K562 (cell line): Measurements from ENCODE around the gene POLR3GL. TPM values are rescaled to one million over a fixed set of nuclear protein-coding genes. Genes with fewer than 3 reads are reported as not detected.

Experiments used
- CEBPG ChIP-seq, 3 experiments: fragments of 200-800 bp in 1 of 3; sonication (Bioruptor generic) in 1 of 3; sonication (generic) in 1 of 3; formaldehyde crosslinking in 1 of 3; IDR thresholded peaks in 2 of 3; conservative IDR thresholded peaks in 1 of 3; 2 replicates each; pipeline versions ENCODE4 v1.6.1 to v1.8.0; 2016 to 2022; ENCODE audit warnings: missing compliant biosample characterization in 2 of 3, missing genetic modification characterization in 2 of 3, mild to moderate bottlenecking in 1 of 3, missing genetic modification reagents in 1 of 3
- LCOR ChIP-seq: sonication (generic); formaldehyde crosslinking; IDR thresholded peaks from 2 replicates; pipeline ENCODE4 v1.8.0; 2022; ENCODE audit warnings: mild to moderate bottlenecking, missing genetic modification reagents
- NFIX ChIP-seq: fragments of 250-450 bp; sonication (Bioruptor Pico); IDR thresholded peaks from 2 replicates; pipeline ENCODE4 v1.4.0; 2020; ENCODE audit warnings: low read depth, mild to moderate bottlenecking, moderate library complexity
- NR1H2 ChIP-seq: sonication (generic); formaldehyde crosslinking; IDR thresholded peaks from 2 replicates; pipeline ENCODE4 v1.4.0; 2020; ENCODE audit warnings: mild to moderate bottlenecking, missing genetic modification reagents
- PHB ChIP-seq: fragments of 250-450 bp; sonication (Bioruptor Pico); IDR thresholded peaks from 2 replicates; pipeline ENCODE4 v1.5.0; 2021
- PRPF4 ChIP-seq: fragments of 200-400 bp; formaldehyde crosslinking; IDR thresholded peaks from one replicate; pipeline ENCODE4 v1.6.1; 2017; ENCODE audit warnings: low read length, low read depth, mild to moderate bottlenecking; ENCODE audit not compliant: insufficient read depth, poor library complexity, severe bottlenecking
- TAF9B ChIP-seq: fragments of 450-650 bp; IDR thresholded peaks from 2 replicates; pipeline ENCODE4 v1.6.1; 2018; ENCODE audit warnings: mild to moderate bottlenecking; ENCODE audit not compliant: partially characterized antibody
- WHSC1 ChIP-seq: IDR thresholded peaks from one replicate; pipeline ENCODE4 v1.6.1; 2012; ENCODE audit warnings: low read length, control low read depth, inconsistent platforms
- ZFPM2 ChIP-seq: fragments of 250-450 bp; sonication (Bioruptor Pico); IDR thresholded peaks from 2 replicates; pipeline ENCODE4 v1.5.1; 2022; ENCODE audit warnings: mild to moderate bottlenecking
- ZNF274 ChIP-seq: IDR thresholded peaks from 2 replicates; pipeline ENCODE4 v1.6.1; 2011; ENCODE audit warnings: low read depth, mild to moderate bottlenecking, low read length, moderate library complexity, borderline replicate concordance
- polyA plus RNA-seq, 8 experiments: library from polyadenylated mRNA; depleted of rRNA in 4 of 8; stranded (reverse) in 5 of 8; unstranded in 3 of 8; fragments of >200 nt; fragmentation: Nextera tagmentation in 2 of 8; fragmentation: Illumina TruSeq in 1 of 8; extraction: Ambion mirVana in 2 of 8; extraction: Trizol in 1 of 8; gene quantifications; 2 replicates each; pipeline versions ENCODE4 v1.2.1 to v1.2.3, GENCODE V29; 2011 to 2014; ENCODE audit warnings: inconsistent platforms in 1 of 8, missing spikeins in 1 of 8
- total RNA-seq, 7 experiments: library from RNA; depleted of rRNA in 6 of 7; stranded (reverse); fragments of >200 nt in 6 of 7; fragmentation: Illumina TruSeq in 2 of 7; extraction: Trizol in 2 of 7; gene quantifications; 2 replicates each; pipeline versions ENCODE4 v1.2.1 to v1.2.3, GENCODE V29; 2011 to 2021; ENCODE audit warnings: low replicate concordance in 1 of 7
- TF ChIP-seq, protein P1 (sequence below): fragments of 200-800 bp; sonication (Bioruptor generic); IDR thresholded peaks from 2 replicates; pipeline ENCODE4 v1.6.1; 2016; ENCODE audit warnings: missing genetic modification characterization, missing compliant biosample characterization
- TF ChIP-seq, protein P2 (sequence below): fragments of 200-800 bp; sonication (Bioruptor generic); IDR thresholded peaks from 2 replicates; pipeline ENCODE4 v1.6.1; 2017; ENCODE audit warnings: missing genetic modification characterization, missing compliant biosample characterization
- TF ChIP-seq, protein P3 (sequence below): fragments of 450-650 bp; IDR thresholded peaks from 2 replicates; pipeline ENCODE4 v1.6.1; 2017; ENCODE audit warnings: antibody characterized with exemption, mild to moderate bottlenecking
- TF ChIP-seq, protein P4 (sequence below): IDR thresholded peaks from 3 replicates; pipeline ENCODE4 v1.6.1; 2011; ENCODE audit warnings: borderline replicate concordance, mild to moderate bottlenecking; ENCODE audit not compliant: insufficient read length, insufficient read depth

Gene POLR3GL
- total and polyA plus RNA-seq, 9 of the 15 experiments (the other 6 are each of a cell fraction or from before 2014, with no cell fraction given), result 14.6 to 48.4 (median 38.2) TPM

DNA sequence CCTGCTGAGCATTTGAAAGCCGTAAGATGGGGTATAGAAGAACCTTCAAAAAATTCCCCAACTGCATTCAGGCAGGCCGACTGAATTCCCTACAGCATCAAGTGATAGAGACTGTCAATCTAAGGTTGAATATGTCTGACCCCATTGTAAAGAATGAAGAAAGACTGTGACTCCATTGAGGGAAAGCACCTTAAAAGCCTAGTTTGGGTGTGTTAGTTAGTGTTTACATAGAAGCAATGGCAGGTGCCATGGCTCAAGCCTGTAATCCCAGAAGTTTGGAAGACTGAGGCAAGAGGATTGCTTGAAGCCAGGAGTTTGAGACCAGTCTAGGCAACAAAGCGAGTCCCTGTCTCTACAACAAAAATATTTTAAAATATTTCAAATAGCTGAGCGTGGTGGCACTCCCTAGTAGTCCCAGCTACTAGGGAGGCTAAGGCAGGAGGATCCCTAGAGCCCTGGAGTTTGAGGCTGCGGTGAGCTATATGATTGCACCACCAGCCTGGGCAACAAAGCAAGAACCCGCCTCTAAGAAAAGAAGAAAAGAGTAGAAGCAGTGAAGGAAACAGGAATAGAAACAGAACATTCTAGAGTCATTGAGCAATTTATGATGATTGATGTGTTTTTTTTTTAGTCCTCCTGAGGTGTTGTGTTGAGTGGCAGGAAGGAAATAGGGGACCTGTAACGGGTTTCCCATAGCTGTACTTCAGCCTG is 15.4 kb downstream of the POLR3GL start (continued):
- TF ChIP-seq, protein P1, sequence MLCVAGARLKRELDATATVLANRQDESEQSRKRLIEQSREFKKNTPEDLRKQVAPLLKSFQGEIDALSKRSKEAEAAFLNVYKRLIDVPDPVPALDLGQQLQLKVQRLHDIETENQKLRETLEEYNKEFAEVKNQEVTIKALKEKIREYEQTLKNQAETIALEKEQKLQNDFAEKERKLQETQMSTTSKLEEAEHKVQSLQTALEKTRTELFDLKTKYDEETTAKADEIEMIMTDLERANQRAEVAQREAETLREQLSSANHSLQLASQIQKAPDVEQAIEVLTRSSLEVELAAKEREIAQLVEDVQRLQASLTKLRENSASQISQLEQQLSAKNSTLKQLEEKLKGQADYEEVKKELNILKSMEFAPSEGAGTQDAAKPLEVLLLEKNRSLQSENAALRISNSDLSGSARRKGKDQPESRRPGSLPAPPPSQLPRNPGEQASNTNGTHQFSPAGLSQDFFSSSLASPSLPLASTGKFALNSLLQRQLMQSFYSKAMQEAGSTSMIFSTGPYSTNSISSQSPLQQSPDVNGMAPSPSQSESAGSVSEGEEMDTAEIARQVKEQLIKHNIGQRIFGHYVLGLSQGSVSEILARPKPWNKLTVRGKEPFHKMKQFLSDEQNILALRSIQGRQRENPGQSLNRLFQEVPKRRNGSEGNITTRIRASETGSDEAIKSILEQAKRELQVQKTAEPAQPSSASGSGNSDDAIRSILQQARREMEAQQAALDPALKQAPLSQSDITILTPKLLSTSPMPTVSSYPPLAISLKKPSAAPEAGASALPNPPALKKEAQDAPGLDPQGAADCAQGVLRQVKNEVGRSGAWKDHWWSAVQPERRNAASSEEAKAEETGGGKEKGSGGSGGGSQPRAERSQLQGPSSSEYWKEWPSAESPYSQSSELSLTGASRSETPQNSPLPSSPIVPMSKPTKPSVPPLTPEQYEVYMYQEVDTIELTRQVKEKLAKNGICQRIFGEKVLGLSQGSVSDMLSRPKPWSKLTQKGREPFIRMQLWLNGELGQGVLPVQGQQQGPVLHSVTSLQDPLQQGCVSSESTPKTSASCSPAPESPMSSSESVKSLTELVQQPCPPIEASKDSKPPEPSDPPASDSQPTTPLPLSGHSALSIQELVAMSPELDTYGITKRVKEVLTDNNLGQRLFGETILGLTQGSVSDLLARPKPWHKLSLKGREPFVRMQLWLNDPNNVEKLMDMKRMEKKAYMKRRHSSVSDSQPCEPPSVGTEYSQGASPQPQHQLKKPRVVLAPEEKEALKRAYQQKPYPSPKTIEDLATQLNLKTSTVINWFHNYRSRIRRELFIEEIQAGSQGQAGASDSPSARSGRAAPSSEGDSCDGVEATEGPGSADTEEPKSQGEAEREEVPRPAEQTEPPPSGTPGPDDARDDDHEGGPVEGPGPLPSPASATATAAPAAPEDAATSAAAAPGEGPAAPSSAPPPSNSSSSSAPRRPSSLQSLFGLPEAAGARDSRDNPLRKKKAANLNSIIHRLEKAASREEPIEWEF (CRISPR knock-in tag), result peak; percentile 75
- TF ChIP-seq, protein P2, sequence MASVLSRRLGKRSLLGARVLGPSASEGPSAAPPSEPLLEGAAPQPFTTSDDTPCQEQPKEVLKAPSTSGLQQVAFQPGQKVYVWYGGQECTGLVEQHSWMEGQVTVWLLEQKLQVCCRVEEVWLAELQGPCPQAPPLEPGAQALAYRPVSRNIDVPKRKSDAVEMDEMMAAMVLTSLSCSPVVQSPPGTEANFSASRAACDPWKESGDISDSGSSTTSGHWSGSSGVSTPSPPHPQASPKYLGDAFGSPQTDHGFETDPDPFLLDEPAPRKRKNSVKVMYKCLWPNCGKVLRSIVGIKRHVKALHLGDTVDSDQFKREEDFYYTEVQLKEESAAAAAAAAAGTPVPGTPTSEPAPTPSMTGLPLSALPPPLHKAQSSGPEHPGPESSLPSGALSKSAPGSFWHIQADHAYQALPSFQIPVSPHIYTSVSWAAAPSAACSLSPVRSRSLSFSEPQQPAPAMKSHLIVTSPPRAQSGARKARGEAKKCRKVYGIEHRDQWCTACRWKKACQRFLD (CRISPR knock-in tag), result peak; percentile 84
- TF ChIP-seq, protein P3, sequence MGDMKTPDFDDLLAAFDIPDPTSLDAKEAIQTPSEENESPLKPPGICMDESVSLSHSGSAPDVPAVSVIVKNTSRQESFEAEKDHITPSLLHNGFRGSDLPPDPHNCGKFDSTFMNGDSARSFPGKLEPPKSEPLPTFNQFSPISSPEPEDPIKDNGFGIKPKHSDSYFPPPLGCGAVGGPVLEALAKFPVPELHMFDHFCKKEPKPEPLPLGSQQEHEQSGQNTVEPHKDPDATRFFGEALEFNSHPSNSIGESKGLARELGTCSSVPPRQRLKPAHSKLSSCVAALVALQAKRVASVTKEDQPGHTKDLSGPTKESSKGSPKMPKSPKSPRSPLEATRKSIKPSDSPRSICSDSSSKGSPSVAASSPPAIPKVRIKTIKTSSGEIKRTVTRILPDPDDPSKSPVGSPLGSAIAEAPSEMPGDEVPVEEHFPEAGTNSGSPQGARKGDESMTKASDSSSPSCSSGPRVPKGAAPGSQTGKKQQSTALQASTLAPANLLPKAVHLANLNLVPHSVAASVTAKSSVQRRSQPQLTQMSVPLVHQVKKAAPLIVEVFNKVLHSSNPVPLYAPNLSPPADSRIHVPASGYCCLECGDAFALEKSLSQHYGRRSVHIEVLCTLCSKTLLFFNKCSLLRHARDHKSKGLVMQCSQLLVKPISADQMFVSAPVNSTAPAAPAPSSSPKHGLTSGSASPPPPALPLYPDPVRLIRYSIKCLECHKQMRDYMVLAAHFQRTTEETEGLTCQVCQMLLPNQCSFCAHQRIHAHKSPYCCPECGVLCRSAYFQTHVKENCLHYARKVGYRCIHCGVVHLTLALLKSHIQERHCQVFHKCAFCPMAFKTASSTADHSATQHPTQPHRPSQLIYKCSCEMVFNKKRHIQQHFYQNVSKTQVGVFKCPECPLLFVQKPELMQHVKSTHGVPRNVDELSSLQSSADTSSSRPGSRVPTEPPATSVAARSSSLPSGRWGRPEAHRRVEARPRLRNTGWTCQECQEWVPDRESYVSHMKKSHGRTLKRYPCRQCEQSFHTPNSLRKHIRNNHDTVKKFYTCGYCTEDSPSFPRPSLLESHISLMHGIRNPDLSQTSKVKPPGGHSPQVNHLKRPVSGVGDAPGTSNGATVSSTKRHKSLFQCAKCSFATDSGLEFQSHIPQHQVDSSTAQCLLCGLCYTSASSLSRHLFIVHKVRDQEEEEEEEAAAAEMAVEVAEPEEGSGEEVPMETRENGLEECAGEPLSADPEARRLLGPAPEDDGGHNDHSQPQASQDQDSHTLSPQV, result peak; percentile 91
- TF ChIP-seq NR1H2 (CRISPR knock-in tag) (no peak), WHSC1 (no peak), ZFPM2 (CRISPR knock-in tag) (no peak), NFIX (no peak), PHB (CRISPR knock-in tag) (peak; percentile 67; the same call in 1 of the 2 replicates), LCOR (CRISPR knock-in tag) (no peak), PRPF4 (no peak), ZNF274 (no peak), TAF9B (no peak), CEBPG (CRISPR knock-in tag; IDR thresholded peaks at IDR 0.05) (peak; percentile 51; the same call in 1 of the 2 replicates), CEBPG (tag; conservative IDR thresholded peaks at IDR 0.05 in 1 of 2, IDR thresholded peaks at IDR 0.05 in 1 of 2) (peak; percentile 89 to 91)
- TF ChIP-seq, protein P4, sequence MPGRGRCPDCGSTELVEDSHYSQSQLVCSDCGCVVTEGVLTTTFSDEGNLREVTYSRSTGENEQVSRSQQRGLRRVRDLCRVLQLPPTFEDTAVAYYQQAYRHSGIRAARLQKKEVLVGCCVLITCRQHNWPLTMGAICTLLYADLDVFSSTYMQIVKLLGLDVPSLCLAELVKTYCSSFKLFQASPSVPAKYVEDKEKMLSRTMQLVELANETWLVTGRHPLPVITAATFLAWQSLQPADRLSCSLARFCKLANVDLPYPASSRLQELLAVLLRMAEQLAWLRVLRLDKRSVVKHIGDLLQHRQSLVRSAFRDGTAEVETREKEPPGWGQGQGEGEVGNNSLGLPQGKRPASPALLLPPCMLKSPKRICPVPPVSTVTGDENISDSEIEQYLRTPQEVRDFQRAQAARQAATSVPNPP, result no peak
